GM10266 (cell line): ENCODE data around the gene APMAP.

Experiments used
- DNase-seq: peaks from one replicate; pipeline ENCODE4 v3.0.0; 2012; ENCODE audit errors: extremely low spot score
- TF ChIP-seq, protein P1 (sequence below): IDR thresholded peaks from 2 replicates; pipeline ENCODE4 v1.5.1; 2012; ENCODE audit warnings: mild to moderate bottlenecking, low read depth; ENCODE audit not compliant: control insufficient read depth, insufficient read depth; ENCODE audit errors: missing control alignments

The APMAP gene

DNA sequence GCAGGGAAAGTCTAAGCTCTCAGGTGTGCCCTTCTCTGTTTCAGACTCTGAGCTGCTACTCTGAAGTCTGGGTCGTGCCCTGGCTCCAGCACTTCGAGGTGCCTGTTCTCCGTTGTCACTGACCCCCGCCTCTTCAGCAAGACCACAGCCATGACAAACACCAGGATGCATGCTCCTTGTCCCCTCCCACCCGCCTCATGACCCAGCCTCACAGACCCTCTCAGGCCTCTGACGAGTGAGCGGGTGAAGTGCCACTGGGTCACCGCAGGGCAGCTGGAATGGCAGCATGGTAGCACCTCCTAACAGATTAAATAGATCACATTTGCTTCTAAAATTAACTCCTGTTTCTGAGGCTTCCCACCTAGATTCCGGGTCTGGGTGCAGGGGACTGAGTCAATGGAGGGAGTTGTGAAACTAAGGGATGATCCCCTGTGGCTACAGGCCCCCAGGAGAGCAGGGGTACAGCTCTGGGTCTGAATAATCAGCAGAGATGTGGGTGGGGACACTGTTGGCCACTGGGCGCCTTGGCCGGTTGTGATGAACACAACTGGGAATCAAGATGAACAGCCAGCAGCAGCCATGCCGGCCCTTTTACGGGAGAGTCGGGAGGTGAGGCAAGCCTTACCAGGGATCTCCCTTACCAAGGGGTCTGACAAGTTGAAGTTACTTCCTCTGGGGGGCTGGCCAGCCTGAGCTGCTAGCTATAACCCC, 32.8 kb downstream of the APMAP start:
- no peak for DNase-seq
- TF ChIP-seq, protein P1, sequence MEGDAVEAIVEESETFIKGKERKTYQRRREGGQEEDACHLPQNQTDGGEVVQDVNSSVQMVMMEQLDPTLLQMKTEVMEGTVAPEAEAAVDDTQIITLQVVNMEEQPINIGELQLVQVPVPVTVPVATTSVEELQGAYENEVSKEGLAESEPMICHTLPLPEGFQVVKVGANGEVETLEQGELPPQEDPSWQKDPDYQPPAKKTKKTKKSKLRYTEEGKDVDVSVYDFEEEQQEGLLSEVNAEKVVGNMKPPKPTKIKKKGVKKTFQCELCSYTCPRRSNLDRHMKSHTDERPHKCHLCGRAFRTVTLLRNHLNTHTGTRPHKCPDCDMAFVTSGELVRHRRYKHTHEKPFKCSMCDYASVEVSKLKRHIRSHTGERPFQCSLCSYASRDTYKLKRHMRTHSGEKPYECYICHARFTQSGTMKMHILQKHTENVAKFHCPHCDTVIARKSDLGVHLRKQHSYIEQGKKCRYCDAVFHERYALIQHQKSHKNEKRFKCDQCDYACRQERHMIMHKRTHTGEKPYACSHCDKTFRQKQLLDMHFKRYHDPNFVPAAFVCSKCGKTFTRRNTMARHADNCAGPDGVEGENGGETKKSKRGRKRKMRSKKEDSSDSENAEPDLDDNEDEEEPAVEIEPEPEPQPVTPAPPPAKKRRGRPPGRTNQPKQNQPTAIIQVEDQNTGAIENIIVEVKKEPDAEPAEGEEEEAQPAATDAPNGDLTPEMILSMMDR: no peak

DNA sequence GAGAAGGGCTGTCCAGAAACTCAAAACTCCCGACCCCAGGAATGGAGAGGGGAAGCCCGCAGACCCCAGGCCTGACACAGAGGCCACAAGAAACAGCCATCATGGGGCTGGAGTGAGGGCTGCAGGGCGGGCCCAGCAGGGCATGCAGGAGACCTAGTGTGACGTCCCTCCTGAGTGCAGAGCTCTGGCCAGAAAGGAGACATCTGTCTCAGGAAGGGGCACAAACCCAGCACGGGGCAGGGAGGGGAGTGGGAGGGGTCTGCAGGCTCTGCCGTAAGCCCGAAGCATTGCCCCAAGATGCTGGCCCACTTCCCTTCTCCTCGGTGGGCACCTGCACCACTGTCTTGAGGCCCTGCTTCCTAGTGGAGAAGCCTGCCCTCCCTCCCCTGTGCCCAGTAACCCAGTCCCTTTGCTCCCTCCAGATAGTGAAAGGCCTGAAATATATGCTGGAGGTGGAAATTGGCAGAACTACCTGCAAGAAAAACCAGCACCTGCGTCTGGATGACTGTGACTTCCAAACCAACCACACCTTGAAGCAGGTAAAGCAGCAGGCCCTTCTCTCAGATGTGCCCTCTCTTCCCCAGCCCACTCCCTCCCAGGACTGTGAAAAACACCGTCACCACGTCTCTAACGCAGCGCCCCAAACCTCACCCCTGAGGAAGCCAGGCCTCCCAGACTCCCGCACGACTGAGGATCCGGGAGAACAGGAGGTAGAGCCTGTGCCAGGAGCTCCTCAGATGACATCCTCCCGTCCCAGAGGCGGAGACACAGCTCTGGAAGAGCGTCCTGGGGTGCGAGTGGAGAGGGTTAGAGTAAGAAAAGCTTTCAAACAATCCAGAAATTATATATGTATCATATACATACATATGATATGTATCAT, 33.8 kb downstream of the APMAP start:
- TF ChIP-seq, protein P1: no peak
- no peak for DNase-seq

DNA sequence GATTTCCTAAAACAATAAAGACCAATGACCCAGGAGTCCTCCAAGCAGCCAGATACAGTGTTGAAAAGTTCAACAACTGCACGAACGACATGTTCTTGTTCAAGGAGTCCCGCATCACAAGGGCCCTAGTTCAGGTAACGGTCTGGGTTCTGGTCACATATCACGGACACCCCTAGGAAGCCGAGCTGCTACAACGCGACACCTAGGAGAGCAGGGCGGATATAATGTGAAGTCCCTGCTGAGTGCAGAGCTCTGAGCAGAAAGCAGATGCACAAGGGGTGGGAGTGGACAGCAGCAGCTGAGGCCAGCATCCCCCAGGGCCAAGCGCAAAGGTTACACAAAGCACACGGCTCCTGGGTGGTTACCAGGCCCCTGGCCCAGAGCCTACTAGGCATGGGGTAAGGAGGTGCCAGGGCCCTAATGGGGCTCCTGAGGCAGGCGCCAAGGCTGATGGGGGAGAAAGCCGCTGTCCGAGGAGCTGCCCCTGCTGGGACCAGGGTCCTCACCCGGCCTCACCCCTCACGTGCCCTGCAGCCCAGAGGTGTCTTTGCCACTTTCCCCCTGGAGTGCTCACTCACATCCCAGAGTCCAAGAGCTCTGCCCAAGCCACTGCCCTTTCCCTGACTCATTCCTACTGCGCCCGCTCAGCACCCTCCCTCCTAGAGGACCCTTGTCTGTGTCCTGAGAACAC, 35.1 kb downstream of the APMAP start:
- DNase-seq: no peak
- TF ChIP-seq, protein P1: no peak

DNA sequence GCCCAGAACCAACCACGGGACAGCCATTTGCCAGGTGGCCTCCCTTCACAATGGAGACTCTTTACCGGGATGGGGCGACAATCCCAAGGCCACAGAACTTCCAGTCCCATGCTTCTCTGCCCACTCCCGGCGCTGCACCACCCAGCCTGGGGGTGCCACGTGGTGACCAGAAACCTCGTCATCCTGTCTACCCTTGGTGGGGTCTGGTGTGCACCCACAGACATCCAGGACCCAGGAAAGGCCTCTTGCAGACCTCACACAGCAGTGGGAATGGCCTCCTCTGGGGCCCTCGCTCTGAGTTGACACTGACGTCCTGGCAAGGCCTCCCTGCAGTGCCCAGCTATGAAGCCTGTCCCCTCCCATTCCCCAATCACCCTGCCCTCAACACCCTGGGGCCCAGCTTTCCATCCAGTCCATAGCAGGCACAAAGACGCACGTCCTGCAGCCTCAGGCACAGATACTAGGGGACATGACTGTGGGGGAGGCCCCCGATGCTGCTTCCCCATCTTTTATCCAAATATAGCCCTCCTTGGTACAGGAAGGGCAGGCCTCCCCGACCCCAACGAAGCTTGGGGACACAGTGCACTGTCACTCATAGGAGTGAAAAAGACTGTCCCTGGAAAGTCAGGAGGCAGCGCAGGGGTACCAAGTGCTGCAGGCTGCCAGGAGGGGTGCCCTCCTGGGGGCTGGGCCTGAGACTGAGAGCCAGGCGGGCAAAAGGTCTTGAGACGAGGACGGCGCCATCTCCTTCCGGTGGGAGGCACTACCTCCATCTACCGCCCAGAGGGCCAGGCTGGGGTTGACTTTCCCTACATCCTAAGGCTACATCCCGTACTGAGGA, 36.3 kb downstream of the APMAP start:
- TF ChIP-seq, protein P1: no peak
- DNase-seq: no peak

DNA sequence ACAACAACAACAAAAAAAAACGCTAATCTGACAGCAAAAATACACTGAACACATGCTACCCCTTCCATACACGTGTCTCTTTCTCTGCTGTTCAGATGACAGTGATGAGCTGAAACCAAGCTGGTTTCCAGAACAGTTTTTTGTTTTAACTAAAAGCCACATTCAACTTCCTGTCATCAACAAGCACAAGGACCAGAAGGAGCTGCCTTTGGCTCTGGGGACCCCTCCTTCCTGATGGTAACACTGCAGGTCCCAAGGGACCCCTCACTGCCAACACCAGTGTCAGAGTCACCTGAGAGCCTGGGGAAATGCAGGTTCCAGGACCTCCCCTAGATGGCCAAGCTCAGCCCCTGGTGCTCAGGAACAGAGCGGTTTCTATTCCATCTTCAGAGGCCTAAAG, 37.5 kb downstream of the APMAP start:
- DNase-seq: peak; percentile 55
- TF ChIP-seq, protein P1: no peak

DNA sequence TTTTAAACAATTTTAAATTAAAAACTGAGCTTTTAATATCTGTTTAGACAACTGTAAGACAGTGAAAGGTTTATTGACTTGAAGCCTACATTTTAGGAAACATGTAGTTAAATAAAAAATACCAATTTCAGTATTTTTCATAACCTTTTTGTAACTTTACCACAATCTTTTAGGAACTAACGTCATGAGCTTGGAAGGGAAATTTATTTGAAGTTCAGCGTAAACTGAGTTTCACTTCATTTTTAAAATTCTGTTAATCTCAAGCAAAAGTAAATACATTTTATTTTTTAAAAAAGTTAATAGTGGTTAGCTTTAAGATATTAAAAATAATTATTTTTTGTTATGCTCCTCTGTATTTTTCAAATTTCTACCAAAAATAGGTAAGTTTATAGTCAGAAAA, 38.0 kb downstream of the APMAP start:
- no peak for DNase-seq
- TF ChIP-seq, protein P1: no peak
